ENCODE data around the gene SH3RF3.

DNA sequence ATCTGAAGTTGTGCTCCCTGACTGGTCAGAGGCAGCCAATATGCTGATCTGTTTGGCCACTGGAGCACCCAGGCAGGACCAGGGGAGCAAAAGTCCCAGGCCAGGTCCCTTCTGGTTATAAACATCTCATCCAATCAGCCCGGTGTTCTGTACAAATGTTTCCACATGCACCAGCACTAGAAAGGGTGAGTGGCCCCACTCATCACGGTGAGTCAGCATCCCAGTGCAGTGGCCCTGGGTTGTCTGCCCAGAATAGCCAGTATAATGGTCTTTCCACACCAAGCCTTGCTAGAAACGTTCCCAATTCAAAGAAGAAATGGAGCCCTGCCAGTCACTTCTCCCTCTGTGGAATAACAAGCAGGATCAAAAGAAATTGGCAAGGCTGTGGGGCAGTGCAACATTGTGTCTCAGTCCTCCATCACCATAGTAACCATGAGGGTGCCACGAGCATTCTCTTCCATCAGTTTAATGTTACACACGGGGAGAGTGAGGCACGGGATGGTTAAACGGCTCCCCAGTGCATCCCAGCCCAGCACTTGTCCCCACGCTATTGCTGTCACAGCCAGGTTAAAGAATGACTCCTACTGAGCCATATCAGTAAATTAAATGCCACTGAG is 309.9 kb downstream of the SH3RF3 start:
- TF ChIP-seq, protein P1, sequence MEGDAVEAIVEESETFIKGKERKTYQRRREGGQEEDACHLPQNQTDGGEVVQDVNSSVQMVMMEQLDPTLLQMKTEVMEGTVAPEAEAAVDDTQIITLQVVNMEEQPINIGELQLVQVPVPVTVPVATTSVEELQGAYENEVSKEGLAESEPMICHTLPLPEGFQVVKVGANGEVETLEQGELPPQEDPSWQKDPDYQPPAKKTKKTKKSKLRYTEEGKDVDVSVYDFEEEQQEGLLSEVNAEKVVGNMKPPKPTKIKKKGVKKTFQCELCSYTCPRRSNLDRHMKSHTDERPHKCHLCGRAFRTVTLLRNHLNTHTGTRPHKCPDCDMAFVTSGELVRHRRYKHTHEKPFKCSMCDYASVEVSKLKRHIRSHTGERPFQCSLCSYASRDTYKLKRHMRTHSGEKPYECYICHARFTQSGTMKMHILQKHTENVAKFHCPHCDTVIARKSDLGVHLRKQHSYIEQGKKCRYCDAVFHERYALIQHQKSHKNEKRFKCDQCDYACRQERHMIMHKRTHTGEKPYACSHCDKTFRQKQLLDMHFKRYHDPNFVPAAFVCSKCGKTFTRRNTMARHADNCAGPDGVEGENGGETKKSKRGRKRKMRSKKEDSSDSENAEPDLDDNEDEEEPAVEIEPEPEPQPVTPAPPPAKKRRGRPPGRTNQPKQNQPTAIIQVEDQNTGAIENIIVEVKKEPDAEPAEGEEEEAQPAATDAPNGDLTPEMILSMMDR (IDR thresholded peaks at IDR 0.05): no peak
- no peak for TF ChIP-seq POLR2AphosphoS5 (IDR thresholded peaks at IDR 0.05; ENCODE audit: low read depth, low read length)

Measured in Panc1 (cell line).